OCI-LY7 (cell line): ENCODE measurements around the gene TMEM41B. TPM values are rescaled to one million over a fixed set of nuclear protein-coding genes. Genes with fewer than 3 reads are reported as not detected.
"Not testable (repeated sequence)": the region's sequence is repeated elsewhere in the genome, so short reads cannot be mapped to it uniquely, and the experiment has no call there.

ENCODE experiments used
- Bru-seq: library from RNA; stranded (reverse); fragments of 400-500 nt; gene quantifications from one replicate; lab custom pipeline; 2021; lab: Mats Ljungman, UMichigan
- BruChase-seq, 2 experiments: library from RNA; stranded (reverse); fragments of 400-500 nt; gene quantifications; one replicate each; lab custom pipeline; 2021; lab: Mats Ljungman, UMichigan
- BruUV-seq: library from RNA; stranded (reverse); fragments of 400-500 nt; replicated peaks from 2 replicates; lab custom pipeline; 2021; lab: Mats Ljungman, UMichigan
- CTCF ChIA-PET: fragments of 300-600 bp; sonication (Branson Sonifier 250); formaldehyde crosslinking; loops from one replicate; lab custom pipeline; 2022; ENCODE audit warnings: antibody characterized with exemption; ENCODE audit not compliant: unreplicated experiment; lab: Charles Lee
- POLR2A ChIA-PET: fragments of 300-600 bp; sonication (Branson Sonifier 250); formaldehyde crosslinking; loops from one replicate; lab custom pipeline; 2022; ENCODE audit warnings: antibody characterized with exemption; lab: Charles Lee
- DNase-seq: peaks from one replicate; pipeline ENCODE4 v3.0.0-alpha.2; 2015; ENCODE audit warnings: low spot score
- H2AFZ ChIP-seq: fragments of 200-600 bp; sonication (generic), shearing (Covaris generic); 2 replicates; pipeline ENCODE4 v1.6.1; 2014; ENCODE audit warnings: mild to moderate bottlenecking, antibody characterized with exemption, low read length, moderate library complexity
- H3K27ac ChIP-seq: fragments of 200-600 bp; sonication (generic); 2 replicates; pipeline ENCODE4 v1.5.1; 2014; ENCODE audit warnings: mixed run types, low read depth, mild to moderate bottlenecking, moderate library complexity, low read length, inconsistent platforms; ENCODE audit not compliant: poor library complexity, severe bottlenecking
- H3K36me3 ChIP-seq: fragments of 200-600 bp; sonication (generic); 2 replicates; pipeline ENCODE4 v1.6.1; 2014; ENCODE audit warnings: mild to moderate bottlenecking, antibody characterized with exemption, low read length, moderate library complexity, mixed read lengths; ENCODE audit not compliant: insufficient read depth
- H3K4me1 ChIP-seq: fragments of 200-600 bp; sonication (generic); 2 replicates; pipeline ENCODE4 v1.5.1; 2014; ENCODE audit warnings: mild to moderate bottlenecking, low read length; ENCODE audit not compliant: insufficient read depth, poor library complexity, severe bottlenecking
- H3K4me2 ChIP-seq: fragments of 200-600 bp; sonication (generic); 2 replicates; pipeline ENCODE4 v1.6.1; 2014; ENCODE audit warnings: mild to moderate bottlenecking, low read length
- H3K4me3 ChIP-seq: fragments of 200-600 bp; sonication (generic); 2 replicates; pipeline ENCODE4 v1.5.1; 2014; ENCODE audit warnings: mild to moderate bottlenecking, low read depth, low read length; ENCODE audit not compliant: poor library complexity, severe bottlenecking
- H3K79me2 ChIP-seq: fragments of 200-600 bp; sonication (generic); 2 replicates; pipeline ENCODE4 v1.6.1; 2016; ENCODE audit warnings: low read depth, mild to moderate bottlenecking, low read length, moderate library complexity, mixed read lengths; ENCODE audit not compliant: insufficient read depth
- H3K9me2 ChIP-seq: fragments of 200-600 bp; sonication (generic); 2 replicates; pipeline ENCODE4 v1.6.1; 2016; ENCODE audit warnings: mild to moderate bottlenecking, low read length, mixed read lengths; ENCODE audit not compliant: insufficient read depth
- H3K9me3 ChIP-seq: fragments of 200-600 bp; sonication (generic); 2 replicates; pipeline ENCODE4 v1.6.1; 2014; ENCODE audit warnings: mild to moderate bottlenecking, mixed run types, low read length, mixed read lengths
- H4K20me1 ChIP-seq: fragments of 200-600 bp; sonication (generic); 2 replicates; pipeline ENCODE4 v1.6.1; 2014; ENCODE audit warnings: mild to moderate bottlenecking, antibody characterized with exemption, low read length, moderate library complexity, mixed read lengths; ENCODE audit not compliant: insufficient read depth
- CTCF ChIP-seq: fragments of 200-600 bp; sonication (generic); conservative IDR thresholded peaks from 2 replicates; pipeline ENCODE4 v1.5.1; 2014; ENCODE audit warnings: mild to moderate bottlenecking, antibody characterized with exemption, low read length, moderate library complexity, mixed read lengths
- EZH2phosphoT487 ChIP-seq: fragments of 200-600 bp; sonication (generic); IDR thresholded peaks from 2 replicates; pipeline ENCODE4 v1.6.1; 2018; ENCODE audit warnings: low read depth, borderline replicate concordance, mild to moderate bottlenecking, mixed run types, antibody characterized with exemption, low read length, moderate library complexity, mixed read lengths
- intact Hi-C: fragments of 100-400 bp; cut with micrococcal nuclease; formaldehyde crosslinking; loops from one replicate; pipeline ENCODE4 v1.10.0; 2022; ENCODE audit not compliant: unreplicated experiment
- long read RNA-seq: library from polyadenylated mRNA; stranded (forward); transcript quantifications from one replicate; pipeline ENCODE4 v2.0.0, GENCODE V29; 2022
- total RNA-seq, 2 experiments: library from RNA; depleted of rRNA in 1 of 2; stranded (reverse); fragments of >200 nt in 1 of 2; shearing (Covaris generic) in 1 of 2; gene quantifications; 2 replicates each; pipeline ENCODE4 v1.2.3, GENCODE V29; 2014 to 2022

Gene TMEM41B
- total RNA-seq (2014; rRNA removed; shearing (Covaris generic)): 46.9 and 53.9 TPM in 2 replicates
- total RNA-seq (2022): 44.3 and 44.7 TPM in 2 replicates
- percentile 77 among the genes with signal in this experiment for Bru-seq, nascent RNA
- percentile 80 among the genes with signal in this experiment for BruChase-seq, experiment 1, labeled RNA remaining after a 6-hour chase
- percentile 91 among the genes with signal in this experiment for BruChase-seq, experiment 2, labeled RNA remaining after a 2-hour chase
- long read RNA-seq, transcript TMEM41B-204 (7 exons, 3,968 nt): major isoform, 37 of 65 reads
- long read RNA-seq, transcript TMEM41B-201 (8 exons, 1,443 nt): minor isoform, 12 of 65 reads
- long read RNA-seq, partial matches to known transcripts: 0 of 65 reads
- long read RNA-seq, other reads (novel, unspliced or antisense): 10 of 65 reads

- peaks cover 47% of the 10 kb centered on the region for H3K79me2 ChIP-seq
- no peaks in the 10 kb centered on the region for H3K9me2 ChIP-seq
- TF ChIP-seq CTCF: peak; percentile 40; the same call in 1 of the 2 replicates
- no peak for TF ChIP-seq EZH2phosphoT487
- peaks cover 14% of the 10 kb centered on the region for H3K36me3 ChIP-seq
- peaks cover 27% of the 10 kb centered on the region for H3K4me1 ChIP-seq
- ChIA-PET POLR2A (interaction anchor here (0.7 to 1.8 kb wide), 16 partner anchors 10 to 350 kb away, joined by 3 to 6 read pairs (median 4); partner anchors contain the start of genes IPO7 and TMEM9B), CTCF (no interaction called here)
- peak within 1 kb of the TSS; percentile 98 for H3K4me2 ChIP-seq
- H3K27ac ChIP-seq: peak within 1 kb of the TSS; percentile 89
- DNase-seq: peak; percentile 100
- peak within 1 kb of the TSS; percentile 98 for H3K4me3 ChIP-seq
- H3K9me3 ChIP-seq: no peaks in the 10 kb centered on the region
- peak within 1 kb of the TSS; percentile 97 for H2AFZ ChIP-seq
- H4K20me1 ChIP-seq: peaks cover 9% of the 10 kb centered on the region; the same call in 1 of the 2 replicates
- intact Hi-C loops: loop anchor here (1.0 to 5.0 kb wide), 4 partner anchors 70 to 350 kb away; partner anchors contain the start of genes IPO7 and TMEM9B
- BruUV-seq: no TSS peak
Observed at GRCh38 chr11:9314291-9315077, at the start of gene TMEM41B. Gene TMEM41B (minus strand): TSS chr11:9314593. CDS start chr11:9314441, 152 bp downstream.

- POLR2A ChIA-PET: interaction anchor here (0.5 to 0.9 kb wide), 4 partner anchors 11 to 86 kb away, joined by 3 read pairs; no protein-coding TSS in a partner anchor
- no peak overlapping the region for H2AFZ ChIP-seq
- H3K79me2 ChIP-seq: no peaks in the 10 kb centered on the region
- H3K9me2 ChIP-seq: no peaks in the 10 kb centered on the region
- no peaks in the 10 kb centered on the region for H3K9me3 ChIP-seq
- no TSS peak for BruUV-seq
- H3K36me3 ChIP-seq: no peaks in the 10 kb centered on the region
- H4K20me1 ChIP-seq: no peaks in the 10 kb centered on the region
- DNase-seq: no peak
- intact Hi-C loops: no loop called here
- no peak overlapping the region for H3K4me2 ChIP-seq
- CTCF ChIA-PET: no interaction called here
- peaks cover 5% of the 10 kb centered on the region for H3K4me1 ChIP-seq
- H3K27ac ChIP-seq: no peak overlapping the region
- no peak overlapping the region for H3K4me3 ChIP-seq
- TF ChIP-seq CTCF (no peak), EZH2phosphoT487 (no peak)
Observed at GRCh38 chr11:9362393-9362863, 48.0 kb upstream of the TMEM41B start.

- POLR2A ChIA-PET, intact Hi-C loops, H2AFZ ChIP-seq: not testable (repeated sequence)
Observed at GRCh38 chr11:9360862-9361622, 46.6 kb upstream of the TMEM41B start.

More at GRCh38 chr11:9360862-9361622, 46.6 kb upstream of the TMEM41B start:
- CTCF ChIA-PET, H3K9me3 ChIP-seq, H3K36me3 ChIP-seq, H3K9me2 ChIP-seq, H3K4me2 ChIP-seq, BruUV-seq, H3K4me3 ChIP-seq, H3K27ac ChIP-seq, H4K20me1 ChIP-seq, H3K4me1 ChIP-seq, H3K79me2 ChIP-seq, DNase-seq: not testable (repeated sequence)
